B cell (primary cell): ENCODE results near the gene STX1A. TPM values are rescaled to one million over a fixed set of nuclear protein-coding genes. Genes with fewer than 3 reads are reported as not detected.

ENCODE experiments used
- ATAC-seq: fragments of 200-7000 bp; cut with Tn5 transposase; one replicate; pipeline ENCODE4 v1.10.0; 2021; ENCODE audit warnings: low read depth, mild to moderate bottlenecking, moderate number of reproducible peaks, moderate library complexity
- CTCF ChIA-PET: fragments of 350-600 bp; sonication (Branson Sonifier 250); formaldehyde crosslinking; loops from one replicate; lab custom pipeline; 2021; ENCODE audit warnings: antibody characterized with exemption, inconsistent platforms; lab: Charles Lee
- POLR2A ChIA-PET: fragments of 350-600 bp; sonication (Branson Sonifier 250); formaldehyde crosslinking; loops from one replicate; lab custom pipeline; 2021; ENCODE audit warnings: antibody characterized with exemption; lab: Charles Lee
- DNase-seq: peaks from one replicate; pipeline ENCODE4 v3.0.0; 2013
- H2AFZ ChIP-seq: 2 replicates; pipeline ENCODE4 v1.6.1; 2012; ENCODE audit warnings: mild to moderate bottlenecking, low read depth, low read length; ENCODE audit not compliant: insufficient read depth, poor library complexity, severe bottlenecking
- H3K27ac ChIP-seq, 2 donors: 1 replicate in 1 of 2; 2 replicates in 1 of 2; pipeline ENCODE4 v1.5.1; 2012 to 2013; ENCODE audit warnings: low read length in 2 of 2, mild to moderate bottlenecking in 2 of 2, moderate library complexity in 1 of 2
- H3K27me3 ChIP-seq, 4 experiments: fragments of 200-600 bp in 1 of 4; sonication (generic) in 1 of 4; replicated peaks in 1 of 4; 1 replicate in 2 of 4; 2 replicates in 2 of 4; pipeline versions ENCODE4 v1.6.1 to v1.7.0; 2013 to 2016; ENCODE audit warnings: low read length in 3 of 4, mild to moderate bottlenecking in 2 of 4, mixed read lengths in 1 of 4, moderate library complexity in 1 of 4; ENCODE audit not compliant: insufficient read depth in 4 of 4, control insufficient read depth in 3 of 4; ENCODE audit errors: control extremely low read depth in 1 of 4
- H3K36me3 ChIP-seq, 2 experiments: replicated peaks in 1 of 2; 1 replicate in 1 of 2; 2 replicates in 1 of 2; pipeline versions ENCODE4 v1.6.1 to v1.7.1; 2013; ENCODE audit warnings: low read length in 1 of 2; ENCODE audit not compliant: insufficient read depth in 2 of 2, control insufficient read depth in 1 of 2; ENCODE audit errors: control extremely low read depth in 1 of 2, extremely low read depth in 1 of 2
- H3K4me1 ChIP-seq, 2 donors: fragments of 200-600 bp in 1 of 2; sonication (generic) in 1 of 2; 1 replicate in 1 of 2; 2 replicates in 1 of 2; pipeline versions ENCODE4 v1.5.1 to v1.6.1; 2013 to 2017; ENCODE audit warnings: low read length in 2 of 2; ENCODE audit not compliant: control insufficient read depth in 2 of 2, insufficient read depth in 2 of 2
- H3K4me2 ChIP-seq: replicated peaks from 2 replicates; pipeline ENCODE3; 2012; ENCODE audit warnings: mild to moderate bottlenecking, low read depth, low read length; ENCODE audit not compliant: poor library complexity, severe bottlenecking
- H3K4me3 ChIP-seq, 5 experiments: fragments of 200-600 bp in 1 of 5; sonication (generic) in 1 of 5; 1 replicate in 3 of 5; 2 replicates in 2 of 5; pipeline versions ENCODE4 v1.5.1 to v1.7.0; 2011 to 2016; ENCODE audit warnings: low read length in 4 of 5, mild to moderate bottlenecking in 4 of 5, low read depth in 2 of 5, control low read depth in 1 of 5, moderate library complexity in 1 of 5; ENCODE audit not compliant: insufficient read depth in 1 of 5; ENCODE audit errors: control extremely low read depth in 1 of 5, extremely low read depth in 1 of 5
- H3K79me2 ChIP-seq: fragments of 200-600 bp; sonication (generic); one replicate; pipeline ENCODE4 v1.6.0; 2016; ENCODE audit warnings: low read length; ENCODE audit not compliant: control insufficient read depth, insufficient read depth
- H3K9ac ChIP-seq: fragments of 200-600 bp; sonication (generic); 2 replicates; pipeline ENCODE4 v1.6.1; 2017; ENCODE audit warnings: mild to moderate bottlenecking, low read length, moderate library complexity
- H3K9me3 ChIP-seq, 3 donors: one replicate each; pipeline versions ENCODE4 v1.6.1 to v1.7.1; 2013; ENCODE audit warnings: low read length in 2 of 3; ENCODE audit not compliant: control insufficient read depth in 2 of 3, insufficient read depth in 1 of 3; ENCODE audit errors: control extremely low read depth in 1 of 3
- H4K20me1 ChIP-seq: 2 replicates; pipeline ENCODE4 v1.6.0; 2012; ENCODE audit warnings: mild to moderate bottlenecking, low read length; ENCODE audit not compliant: insufficient read depth, control insufficient read depth, poor library complexity, severe bottlenecking
- H3K27ac Mint-ChIP-seq: one replicate; pipeline ENCODE4 v1.8.0; 2021; ENCODE audit warnings: mixed read lengths
- H3K27me3 Mint-ChIP-seq: one replicate; pipeline ENCODE4 v1.8.0; 2021; ENCODE audit warnings: mixed read lengths
- H3K4me1 Mint-ChIP-seq: one replicate; pipeline ENCODE4 v1.8.0; 2021; ENCODE audit warnings: mixed read lengths
- H3K4me3 Mint-ChIP-seq: one replicate; pipeline ENCODE4 v1.8.0; 2021; ENCODE audit warnings: mixed read lengths
- H3K9me3 Mint-ChIP-seq: one replicate; pipeline ENCODE4 v1.8.0; 2022; ENCODE audit warnings: mixed read lengths; ENCODE audit not compliant: insufficient read depth
- EZH2 ChIP-seq: IDR thresholded peaks from 2 replicates; pipeline ENCODE4 v1.6.1; 2012; ENCODE audit warnings: borderline replicate concordance, low read depth, mild to moderate bottlenecking, moderate library complexity, low read length; ENCODE audit not compliant: insufficient read depth, poor library complexity, severe bottlenecking
- WGBS: methylation state at CpG from one replicate; pipeline ENCODE4 v1.1.5; 2013; ENCODE audit warnings: missing lambda C conversion rate; ENCODE audit not compliant: insufficient coverage; 5-methylcytosine and 5-hydroxymethylcytosine counted together
- intact Hi-C: fragments of 100-400 bp; cut with micrococcal nuclease; formaldehyde crosslinking; loops from one replicate; pipeline ENCODE4 v1.10.0; 2022
- polyA plus RNA-seq: library from polyadenylated mRNA; depleted of rRNA; stranded (reverse); fragments of >200 nt; gene quantifications from 2 replicates; pipeline ENCODE4 v1.2.3, GENCODE V29; 2012
- total RNA-seq, 2 donors: library from RNA; stranded (reverse); fragments of 120-200 nt in 1 of 2; gene quantifications; 1 replicate in 1 of 2; 2 replicates in 1 of 2; pipeline versions ENCODE4 v1.2.3 to v1.2.4, GENCODE V29; 2013 to 2022
- TF ChIP-seq, protein P1 (sequence below): fragments of 200-600 bp; IDR thresholded peaks from one replicate; pipeline ENCODE4 v1.8.0; 2022; ENCODE audit warnings: antibody characterized with exemption, mild to moderate bottlenecking

Gene STX1A
- total and polyA plus RNA-seq, 2 donors (not counting 1 experiment from before 2014, with no cell fraction given), result 3.1 to 9.6 TPM

- H3K4me1 Mint-ChIP-seq, result peaks cover 33% of the 10 kb centered on the region
- peak overlapping the region; percentile 97 for H2AFZ ChIP-seq
- H3K4me2 ChIP-seq, result peak overlapping the region; percentile 79
- peak overlapping the region; percentile 79 to 99 (median 95) for H3K4me3 ChIP-seq
- H3K27ac Mint-ChIP-seq, result peak overlapping the region; percentile 96
- TF ChIP-seq, protein P1, sequence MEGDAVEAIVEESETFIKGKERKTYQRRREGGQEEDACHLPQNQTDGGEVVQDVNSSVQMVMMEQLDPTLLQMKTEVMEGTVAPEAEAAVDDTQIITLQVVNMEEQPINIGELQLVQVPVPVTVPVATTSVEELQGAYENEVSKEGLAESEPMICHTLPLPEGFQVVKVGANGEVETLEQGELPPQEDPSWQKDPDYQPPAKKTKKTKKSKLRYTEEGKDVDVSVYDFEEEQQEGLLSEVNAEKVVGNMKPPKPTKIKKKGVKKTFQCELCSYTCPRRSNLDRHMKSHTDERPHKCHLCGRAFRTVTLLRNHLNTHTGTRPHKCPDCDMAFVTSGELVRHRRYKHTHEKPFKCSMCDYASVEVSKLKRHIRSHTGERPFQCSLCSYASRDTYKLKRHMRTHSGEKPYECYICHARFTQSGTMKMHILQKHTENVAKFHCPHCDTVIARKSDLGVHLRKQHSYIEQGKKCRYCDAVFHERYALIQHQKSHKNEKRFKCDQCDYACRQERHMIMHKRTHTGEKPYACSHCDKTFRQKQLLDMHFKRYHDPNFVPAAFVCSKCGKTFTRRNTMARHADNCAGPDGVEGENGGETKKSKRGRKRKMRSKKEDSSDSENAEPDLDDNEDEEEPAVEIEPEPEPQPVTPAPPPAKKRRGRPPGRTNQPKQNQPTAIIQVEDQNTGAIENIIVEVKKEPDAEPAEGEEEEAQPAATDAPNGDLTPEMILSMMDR, result no peak
- TF ChIP-seq EZH2, result no peak
- ChIA-PET POLR2A (interaction anchor here (0.6 to 0.7 kb wide), 2 partner anchors 9 to 15 kb away, joined by 4 to 6 read pairs; no protein-coding TSS in a partner anchor), CTCF (interaction anchor here (1.8 kb wide), 1 partner anchor 41 kb away, joined by 6 read pairs; no protein-coding TSS in a partner anchor)
- no peaks in the 10 kb centered on the region for H3K9me3 ChIP-seq
- intact Hi-C loops, result loop anchor here (1.0 to 10.0 kb wide), 7 partner anchors 17 to 1841 kb away; partner anchors contain the start of genes ABHD11, BAZ1B, RFC2 and STX1A
- H3K9ac ChIP-seq, result peak overlapping the region; percentile 96
- ATAC-seq, result peak; percentile 2
- no peak for DNase-seq
- peaks cover 45% of the 10 kb centered on the region for H4K20me1 ChIP-seq
- peaks cover 0 to 28% of the 10 kb centered on the region in 2 experiments for H3K36me3 ChIP-seq
- peaks cover 19 to 25% of the 10 kb centered on the region in 2 donors for H3K4me1 ChIP-seq
- H3K27me3 Mint-ChIP-seq, result no peaks in the 10 kb centered on the region
- WGBS, result 29% methylated on average over 54 of the region's 58 CpGs
- peak overlapping the region; percentile 97 for H3K4me3 Mint-ChIP-seq
- H3K27me3 ChIP-seq, result no peaks in the 10 kb centered on the region
- H3K79me2 ChIP-seq, result peaks cover 72% of the 10 kb centered on the region
- peak overlapping the region; percentile 75 to 90 for H3K27ac ChIP-seq
- no peaks in the 10 kb centered on the region for H3K9me3 Mint-ChIP-seq
Measured at GRCh38 chr7:73683788-73684693, 35.4 kb downstream of the STX1A start.
